ENCODE data around the gene LRRC8D. TPM values are rescaled to one million over a fixed set of nuclear protein-coding genes. Genes with fewer than 3 reads are reported as not detected.

The LRRC8D gene
- total RNA-seq, 1 donor from 2014 or later, result 1.3 TPM

- H3K4me1 ChIP-seq, result no peaks in the 10 kb centered on the region
- no peak overlapping the region for H3K27ac ChIP-seq
- no peak for TF ChIP-seq CTCF (IDR thresholded peaks at IDR 0.05)
- no peak for DNase-seq (ENCODE audit: low spot score in 2 of 2)
- no peak overlapping the region for H3K4me3 ChIP-seq
- H3K36me3 ChIP-seq, result no peaks in the 10 kb centered on the region
- no peaks in the 10 kb centered on the region for H3K9me3 ChIP-seq
- intact Hi-C loops (cut with DNase I), result no loop called here
- no peaks in the 10 kb centered on the region for H3K27me3 ChIP-seq
Observed at GRCh38 chr1:89898150-89898549, 77.3 kb downstream of the LRRC8D start.

DNA sequence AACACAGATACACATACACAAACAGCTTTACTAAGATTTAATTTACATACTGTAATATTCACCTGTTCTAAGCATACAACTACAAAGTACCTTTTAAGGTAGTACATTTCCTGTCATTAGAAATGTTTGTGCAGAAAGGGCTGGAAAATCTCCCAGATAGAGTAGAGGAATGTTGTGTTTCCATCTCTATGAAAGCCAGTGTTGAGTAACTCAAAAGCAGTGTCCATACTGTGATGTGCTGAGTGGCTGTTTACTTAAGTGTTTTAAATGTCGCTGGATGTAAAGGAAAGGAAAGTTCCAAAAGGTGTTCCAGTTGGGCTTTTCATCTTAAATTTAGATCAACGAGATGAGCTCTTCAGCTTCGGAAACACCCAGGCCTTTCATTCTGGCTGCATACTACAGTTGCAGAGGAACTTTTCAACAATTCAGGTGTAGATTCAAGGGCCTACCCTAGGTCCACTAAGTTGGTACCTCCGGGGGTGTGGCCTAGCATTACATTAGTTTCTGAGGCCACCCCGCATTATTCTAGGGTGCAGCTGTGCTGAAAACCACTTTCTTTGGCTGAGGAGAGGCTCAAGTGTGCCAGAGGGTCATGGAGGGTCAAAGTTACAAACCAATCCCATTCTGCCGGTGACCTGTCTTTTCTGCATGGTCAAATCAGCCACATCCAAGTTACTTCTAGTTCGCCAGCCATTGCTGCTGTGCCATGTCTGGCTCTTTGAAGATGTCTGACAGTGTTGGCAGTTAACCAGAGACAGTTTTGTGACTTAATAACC, 78.1 kb downstream of the LRRC8D start:
- no peak for TF ChIP-seq CTCF (IDR thresholded peaks at IDR 0.05)
- Histone ChIP-seq H3K9me3 (no peaks in the 10 kb centered on the region), H3K36me3 (no peaks in the 10 kb centered on the region), H3K27ac (no peak overlapping the region), H3K4me3 (no peak overlapping the region), H3K4me1 (no peaks in the 10 kb centered on the region), H3K27me3 (no peaks in the 10 kb centered on the region)
- intact Hi-C loops (cut with DNase I), result no loop called here
- DNase-seq (ENCODE audit: low spot score in 2 of 2), result no peak

DNA sequence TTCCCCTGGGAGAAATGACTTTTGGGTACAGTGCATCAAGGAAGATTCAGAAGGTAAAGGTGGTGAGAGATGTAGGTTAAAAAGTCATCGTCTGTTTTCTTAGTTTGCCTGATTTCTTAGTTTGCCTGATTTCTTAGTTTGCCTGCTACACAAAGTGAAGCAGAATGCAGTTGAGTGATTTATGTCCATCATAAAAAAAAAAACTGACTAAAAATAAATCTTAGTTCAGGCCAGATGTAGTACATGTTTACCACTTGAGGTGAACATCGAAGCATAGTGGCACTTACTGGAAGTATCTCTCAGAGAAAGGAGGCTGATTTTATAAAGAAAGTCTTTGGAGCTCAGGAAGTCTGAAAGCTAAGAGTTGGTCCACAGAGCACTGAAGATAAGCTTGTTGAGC, 79.5 kb downstream of the LRRC8D start:
- no peak overlapping the region for H3K27ac ChIP-seq
- intact Hi-C loops (cut with DNase I), result no loop called here
- H3K4me3 ChIP-seq, result no peak overlapping the region
- no peaks in the 10 kb centered on the region for H3K36me3 ChIP-seq
- no peaks in the 10 kb centered on the region for H3K9me3 ChIP-seq
- no peaks in the 10 kb centered on the region for H3K27me3 ChIP-seq
- DNase-seq (ENCODE audit: low spot score in 2 of 2), result no peak
- no peak for TF ChIP-seq CTCF (IDR thresholded peaks at IDR 0.05)
- no peaks in the 10 kb centered on the region for H3K4me1 ChIP-seq

GRCh38 chr1:89900791-89901708, 80.2 kb downstream of the LRRC8D start:
- no peak for DNase-seq (ENCODE audit: low spot score in 2 of 2)
- no peak overlapping the region for H3K4me3 ChIP-seq
- intact Hi-C loops (cut with DNase I), result no loop called here
- H3K27me3 ChIP-seq, result no peaks in the 10 kb centered on the region
- H3K27ac ChIP-seq, result no peak overlapping the region
- no peak for TF ChIP-seq CTCF (IDR thresholded peaks at IDR 0.05)
- no peaks in the 10 kb centered on the region for H3K4me1 ChIP-seq
- H3K36me3 ChIP-seq, result no peaks in the 10 kb centered on the region
- no peaks in the 10 kb centered on the region for H3K9me3 ChIP-seq

DNA sequence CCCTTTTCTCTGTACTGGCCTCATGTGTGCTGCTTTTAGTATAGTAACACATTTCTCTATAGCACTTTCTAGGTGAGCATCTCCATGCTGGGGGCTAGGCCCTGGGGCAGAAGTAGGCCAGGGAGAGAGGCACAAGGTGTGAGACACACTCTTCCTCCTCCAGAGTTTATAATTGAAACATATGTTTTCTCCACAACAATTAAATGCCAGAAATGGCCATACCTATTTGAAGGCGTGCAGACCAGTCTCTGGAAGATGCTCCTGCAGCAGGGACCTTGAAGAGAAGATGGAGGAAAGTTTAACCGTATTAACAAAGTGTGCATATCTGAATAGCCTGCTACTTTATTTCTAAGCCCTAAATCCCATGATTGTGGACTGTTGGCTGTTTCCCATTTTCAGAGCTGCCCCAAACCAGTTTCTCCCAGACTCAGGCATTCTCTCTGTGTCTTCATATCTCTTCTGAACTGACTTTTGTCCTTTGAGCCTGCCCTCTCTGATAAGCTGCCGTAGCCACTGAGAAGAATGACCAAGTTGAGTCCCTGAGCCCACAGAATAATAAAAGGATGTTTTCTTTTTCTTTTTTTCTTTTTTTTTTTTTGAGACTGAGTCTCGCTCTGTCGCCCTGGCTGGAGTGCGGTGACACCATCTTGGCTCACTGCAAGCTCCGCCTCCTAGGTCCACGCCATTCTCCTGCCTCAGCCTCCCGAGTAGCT, 81.3 kb downstream of the LRRC8D start:
- H3K27me3 ChIP-seq, result no peaks in the 10 kb centered on the region
- intact Hi-C loops (cut with DNase I), result no loop called here
- no peak for TF ChIP-seq CTCF (IDR thresholded peaks at IDR 0.05)
- H3K9me3 ChIP-seq, result no peaks in the 10 kb centered on the region
- H3K4me1 ChIP-seq, result peaks cover 0 to 4% of the 10 kb centered on the region in 2 donors
- no peak overlapping the region for H3K4me3 ChIP-seq
- DNase-seq (ENCODE audit: low spot score in 2 of 2), result no peak
- H3K27ac ChIP-seq, result no peak overlapping the region
- no peaks in the 10 kb centered on the region for H3K36me3 ChIP-seq
